Ovary (tissue), 9 donors: ENCODE measurements around the gene TRMT5. TPM values are rescaled to one million over a fixed set of nuclear protein-coding genes. Genes with fewer than 3 reads are reported as not detected.

ENCODE experiments used
- DNase-seq, 5 donors: peaks; one replicate each; pipeline ENCODE4 v3.0.0-alpha.2; 2019 to 2020
- H3K27ac ChIP-seq, 2 donors: fragments of 200-600 bp; one replicate each; pipeline versions ENCODE4 v1.5.1 to v1.8.0; 2019 to 2022
- H3K27me3 ChIP-seq: fragments of 200-600 bp; one replicate; pipeline ENCODE4 v1.8.0; 2022
- H3K36me3 ChIP-seq: fragments of 200-600 bp; sonication (generic); one replicate; pipeline ENCODE4 v1.5.1; 2019
- H3K4me1 ChIP-seq: one replicate; pipeline ENCODE4 v1.8.1; 2013; ENCODE audit warnings: mild to moderate bottlenecking, moderate library complexity; ENCODE audit not compliant: insufficient read depth
- H3K4me3 ChIP-seq: fragments of 200-600 bp; sonication (generic); one replicate; pipeline ENCODE4 v1.5.1; 2017
- H3K9me3 ChIP-seq, 2 donors: fragments of 200-600 bp in 1 of 2; sonication (generic) in 1 of 2; one replicate each; pipeline versions ENCODE4 v1.5.1 to v1.8.1; 2013 to 2019; ENCODE audit warnings: mild to moderate bottlenecking in 1 of 2, moderate library complexity in 1 of 2
- EP300 ChIP-seq: sonication (generic); formaldehyde crosslinking; IDR thresholded peaks from one replicate; pipeline ENCODE4 v1.6.1; 2017; ENCODE audit warnings: antibody characterized with exemption
- POLR2A ChIP-seq: fragments of 450-650 bp; IDR thresholded peaks from one replicate; pipeline ENCODE4 v1.6.1; 2017; ENCODE audit warnings: antibody characterized with exemption, mild to moderate bottlenecking, moderate library complexity
- WGBS, 3 donors: extraction: QIAGEN DNeasy Blood & Tissue Kit in 1 of 3; methylation state at CpG; one replicate each; pipeline versions ENCODE4 v1.1.5 to v1.1.7; 2013 to 2017; 5-methylcytosine and 5-hydroxymethylcytosine counted together
- intact Hi-C, 4 donors: fragments of 100-400 bp; cut with DNase I; formaldehyde crosslinking; loops; one replicate each; pipeline versions ENCODE4 v1.11.0 to v1.15.1; 2022 to 2023
- polyA plus RNA-seq, 2 donors: library from polyadenylated mRNA; stranded (reverse); fragments of 200-250 nt in 1 of 2; fragments of 350-450 nt in 1 of 2; fragmentation: Illumina TruSeq in 1 of 2; extraction: RNeasy Lipid Tissue Mini Kit (QIAGEN cat#74804) in 1 of 2; gene quantifications; one replicate each; pipeline ENCODE4 v1.2.3, GENCODE V29; 2013 to 2014
- total RNA-seq, 7 donors: library from RNA; depleted of rRNA in 2 of 7; stranded (reverse); fragments of >200 nt in 2 of 7; fragmentation: NEBNext Ultra II Directional in 3 of 7; extraction: Animal tissue kit (Norgen Biotek cat#: 25700) in 3 of 7; gene quantifications; one replicate each; pipeline versions ENCODE4 v1.1.0 to v1.2.4, GENCODE V29; 2016 to 2023
- TF ChIP-seq, protein P1 (sequence below), 3 donors: fragments of 450-650 bp in 2 of 3; fragments of 200-600 bp in 1 of 3; IDR thresholded peaks; one replicate each; pipeline versions ENCODE4 v1.5.1 to v1.8.0; 2016 to 2022; ENCODE audit warnings: antibody characterized with exemption in 3 of 3, mild to moderate bottlenecking in 1 of 3
- donor health status: DM: no; HTN: no; CAD: no; lungs with moderate emphysema.
- donor health status: DM: no; HTN: no; CAD: no.
- donor health status: Bipolar disorder and iron deficiency.
- donor health status: DM: yes; HTN: yes; CAD: no.
- donor health status: DM: no; HTN: no; CAD: no.
- donor health status: DM: yes; HTN: yes; CAD: no.

Gene TRMT5
- total and polyA plus RNA-seq, 9 donors, result 5.7 to 22.8 (median 15.0) TPM

- H3K27me3 ChIP-seq, result no peaks in the 10 kb centered on the region
- TF ChIP-seq, protein P1, sequence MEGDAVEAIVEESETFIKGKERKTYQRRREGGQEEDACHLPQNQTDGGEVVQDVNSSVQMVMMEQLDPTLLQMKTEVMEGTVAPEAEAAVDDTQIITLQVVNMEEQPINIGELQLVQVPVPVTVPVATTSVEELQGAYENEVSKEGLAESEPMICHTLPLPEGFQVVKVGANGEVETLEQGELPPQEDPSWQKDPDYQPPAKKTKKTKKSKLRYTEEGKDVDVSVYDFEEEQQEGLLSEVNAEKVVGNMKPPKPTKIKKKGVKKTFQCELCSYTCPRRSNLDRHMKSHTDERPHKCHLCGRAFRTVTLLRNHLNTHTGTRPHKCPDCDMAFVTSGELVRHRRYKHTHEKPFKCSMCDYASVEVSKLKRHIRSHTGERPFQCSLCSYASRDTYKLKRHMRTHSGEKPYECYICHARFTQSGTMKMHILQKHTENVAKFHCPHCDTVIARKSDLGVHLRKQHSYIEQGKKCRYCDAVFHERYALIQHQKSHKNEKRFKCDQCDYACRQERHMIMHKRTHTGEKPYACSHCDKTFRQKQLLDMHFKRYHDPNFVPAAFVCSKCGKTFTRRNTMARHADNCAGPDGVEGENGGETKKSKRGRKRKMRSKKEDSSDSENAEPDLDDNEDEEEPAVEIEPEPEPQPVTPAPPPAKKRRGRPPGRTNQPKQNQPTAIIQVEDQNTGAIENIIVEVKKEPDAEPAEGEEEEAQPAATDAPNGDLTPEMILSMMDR (IDR thresholded peaks at IDR 0.05), result no peak
- TF ChIP-seq POLR2A (no peak), EP300 (no peak)
- intact Hi-C loops, result no loop called here
- H3K9me3 ChIP-seq, result no peaks in the 10 kb centered on the region
- 31 to 39% (median 35%) methylated on average over 2 of the region's 2 CpGs for WGBS, 3 donors
- no peak overlapping the region for H3K4me3 ChIP-seq
- H3K36me3 ChIP-seq, result no peaks in the 10 kb centered on the region
- H3K4me1 ChIP-seq, result peaks cover 6% of the 10 kb centered on the region
- no peak for DNase-seq
- H3K27ac ChIP-seq, result no peak overlapping the region
Observed at GRCh38 chr14:60977847-60978246, 3.0 kb downstream of the TRMT5 start.

GRCh38 chr14:60975551-60975950 is 5.3 kb downstream of the TRMT5 start:
- DNase-seq, result no peak
- Histone ChIP-seq H3K27ac (no peak overlapping the region), H3K4me1 (peaks cover 4% of the 10 kb centered on the region), H3K36me3 (no peaks in the 10 kb centered on the region), H3K9me3 (no peaks in the 10 kb centered on the region), H3K4me3 (no peak overlapping the region), H3K27me3 (no peaks in the 10 kb centered on the region)
- 39 to 50% (median 46%) methylated on average over 2 of the region's 2 CpGs for WGBS, 3 donors
- TF ChIP-seq, protein P1 (IDR thresholded peaks at IDR 0.05), result no peak
- TF ChIP-seq POLR2A (no peak), EP300 (no peak)
- intact Hi-C loops, result no loop called here

GRCh38 chr14:60974090-60974651 is 6.7 kb downstream of the TRMT5 start:
- no peaks in the 10 kb centered on the region for H3K4me1 ChIP-seq
- H3K9me3 ChIP-seq, result no peaks in the 10 kb centered on the region
- H3K4me3 ChIP-seq, result no peak overlapping the region
- H3K27me3 ChIP-seq, result no peaks in the 10 kb centered on the region
- intact Hi-C loops, result no loop called here
- 70 to 78% (median 72%) methylated on average over 6 of the region's 6 CpGs for WGBS, 3 donors
- no peaks in the 10 kb centered on the region for H3K36me3 ChIP-seq
- no peak overlapping the region for H3K27ac ChIP-seq
- TF ChIP-seq POLR2A, result no peak
- no peak for TF ChIP-seq EP300
- TF ChIP-seq, protein P1 (IDR thresholded peaks at IDR 0.05), result no peak
- DNase-seq, result no peak

GRCh38 chr14:60973070-60973469 is 7.8 kb downstream of the TRMT5 start:
- no peak overlapping the region for H3K4me3 ChIP-seq
- H3K9me3 ChIP-seq, result no peaks in the 10 kb centered on the region
- no peak for DNase-seq
- no peaks in the 10 kb centered on the region for H3K36me3 ChIP-seq
- no peak for TF ChIP-seq POLR2A
- TF ChIP-seq, protein P1 (IDR thresholded peaks at IDR 0.05), result no peak
- TF ChIP-seq EP300, result no peak
- H3K27me3 ChIP-seq, result no peaks in the 10 kb centered on the region
- no peaks in the 10 kb centered on the region for H3K4me1 ChIP-seq
- intact Hi-C loops, result no loop called here
- no peak overlapping the region for H3K27ac ChIP-seq
- WGBS, 3 donors, result 95 to 100% (median 98%) methylated on average over 3 of the region's 3 CpGs
